Keratinocyte (primary cell): Measurements from ENCODE around the gene INTU.

ENCODE experiments used
- CTCF ChIP-seq, 3 experiments: IDR thresholded peaks in 1 of 3; conservative IDR thresholded peaks in 1 of 3; optimal IDR thresholded peaks in 1 of 3; 2 replicates in 2 of 3; 3 replicates in 1 of 3; pipeline versions ENCODE3 to v1.5.1; 2011; ENCODE audit warnings: low read length in 3 of 3, mild to moderate bottlenecking in 3 of 3, moderate library complexity in 2 of 3, control low read depth in 1 of 3, inconsistent platforms in 1 of 3; ENCODE audit not compliant: insufficient read depth in 2 of 3; ENCODE audit errors: extremely low read depth in 1 of 3
- EZH2 ChIP-seq: IDR thresholded peaks from one replicate; pipeline ENCODE4 v1.6.1; 2012; ENCODE audit warnings: inconsistent platforms, mild to moderate bottlenecking, low read length, moderate library complexity

- TF ChIP-seq CTCF (optimal IDR thresholded peaks at IDR 0.05 in 1 of 3, IDR thresholded peaks at IDR 0.05 in 1 of 3, conservative IDR thresholded peaks at IDR 0.05 in 1 of 3; ENCODE audit: extremely low read depth in 1 of 3, insufficient read depth in 2 of 3, low read length in 3 of 3) (no peak), EZH2 (no peak)
Measured at GRCh38 chr4:127598656-127599055, 34.1 kb upstream of the INTU start.
